HEK293 (cell line): ENCODE measurements around the gene TYROBP.

Experiments
- GFI1B ChIP-seq: fragments of 450-650 bp; formaldehyde crosslinking; IDR thresholded peaks from 2 replicates; pipeline ENCODE4 v1.5.1; 2016; ENCODE audit warnings: missing biosample characterization, missing genetic modification characterization
- GLIS1 ChIP-seq: fragments of 450-650 bp; formaldehyde crosslinking; IDR thresholded peaks from 2 replicates; pipeline ENCODE4 v1.5.1; 2016; ENCODE audit warnings: missing biosample characterization, missing genetic modification characterization
- HIC1 ChIP-seq: fragments of 450-650 bp; formaldehyde crosslinking; IDR thresholded peaks from 2 replicates; pipeline ENCODE4 v1.5.1; 2016; ENCODE audit warnings: missing biosample characterization, missing genetic modification characterization
- KLF8 ChIP-seq: fragments of 450-650 bp; formaldehyde crosslinking; IDR thresholded peaks from 2 replicates; pipeline ENCODE4 v1.5.1; 2016; ENCODE audit warnings: missing biosample characterization, missing genetic modification characterization
- MZF1 ChIP-seq: fragments of 450-650 bp; formaldehyde crosslinking; IDR thresholded peaks from 2 replicates; pipeline ENCODE4 v1.5.1; 2017; ENCODE audit warnings: missing biosample characterization, missing genetic modification characterization, borderline replicate concordance
- PATZ1 ChIP-seq: fragments of 450-650 bp; formaldehyde crosslinking; IDR thresholded peaks from 2 replicates; pipeline ENCODE4 v1.5.1; 2016; ENCODE audit warnings: missing biosample characterization, missing genetic modification characterization
- PRDM1 ChIP-seq: fragments of 450-650 bp; formaldehyde crosslinking; IDR thresholded peaks from 2 replicates; pipeline ENCODE4; 2016; ENCODE audit warnings: missing biosample characterization, missing genetic modification characterization
- PRDM2 ChIP-seq: fragments of 450-650 bp; formaldehyde crosslinking; IDR thresholded peaks from 2 replicates; pipeline ENCODE4 v1.5.1; 2016; ENCODE audit warnings: missing biosample characterization, missing genetic modification characterization, borderline replicate concordance
- SP2 ChIP-seq: fragments of 450-650 bp; formaldehyde crosslinking; IDR thresholded peaks from 2 replicates; pipeline ENCODE4 v1.5.1; 2016; ENCODE audit warnings: missing biosample characterization, missing genetic modification characterization
- ZBTB44 ChIP-seq: fragments of 450-650 bp; IDR thresholded peaks from 2 replicates; pipeline ENCODE4 v1.5.1; 2018; ENCODE audit warnings: missing biosample characterization, mild to moderate bottlenecking, missing genetic modification characterization
- ZFHX2 ChIP-seq: fragments of 450-650 bp; formaldehyde crosslinking; conservative IDR thresholded peaks from 2 replicates; pipeline ENCODE4 v1.5.1; 2016; ENCODE audit warnings: missing biosample characterization, missing genetic modification characterization
- ZNF16 ChIP-seq: fragments of 450-650 bp; formaldehyde crosslinking; IDR thresholded peaks from 2 replicates; pipeline ENCODE4 v1.5.1; 2016; ENCODE audit warnings: low read depth, missing biosample characterization, missing genetic modification characterization
- ZNF202 ChIP-seq: fragments of 450-650 bp; formaldehyde crosslinking; IDR thresholded peaks from 2 replicates; pipeline ENCODE4 v1.5.1; 2016; ENCODE audit warnings: missing biosample characterization, missing genetic modification characterization, borderline replicate concordance
- ZNF302 ChIP-seq: fragments of 450-650 bp; formaldehyde crosslinking; IDR thresholded peaks from 2 replicates; pipeline ENCODE4 v1.5.1; 2016; ENCODE audit warnings: missing biosample characterization, missing genetic modification characterization, low read depth
- ZNF341 ChIP-seq: fragments of 450-650 bp; formaldehyde crosslinking; IDR thresholded peaks from 2 replicates; pipeline ENCODE4; 2016; ENCODE audit warnings: low read depth, missing biosample characterization, missing genetic modification characterization
- ZNF48 ChIP-seq: fragments of 450-650 bp; formaldehyde crosslinking; IDR thresholded peaks from 2 replicates; pipeline ENCODE4 v1.5.1; 2016; ENCODE audit warnings: missing biosample characterization, missing genetic modification characterization
- ZNF488 ChIP-seq: fragments of 450-650 bp; formaldehyde crosslinking; IDR thresholded peaks from 2 replicates; pipeline ENCODE4 v1.5.1; 2016; ENCODE audit warnings: missing biosample characterization, missing genetic modification characterization
- ZNF530 ChIP-seq: fragments of 450-650 bp; formaldehyde crosslinking; IDR thresholded peaks from 2 replicates; pipeline ENCODE4 v1.5.1; 2016; ENCODE audit warnings: low read depth, missing biosample characterization, missing genetic modification characterization
- ZNF560 ChIP-seq: fragments of 450-650 bp; formaldehyde crosslinking; IDR thresholded peaks from 2 replicates; pipeline ENCODE4 v1.5.1; 2017; ENCODE audit warnings: missing biosample characterization, missing genetic modification characterization, borderline replicate concordance
- ZNF585B ChIP-seq: fragments of 450-650 bp; formaldehyde crosslinking; IDR thresholded peaks from 2 replicates; pipeline ENCODE4 v1.5.1; 2016; ENCODE audit warnings: missing biosample characterization, missing genetic modification characterization
- ZNF623 ChIP-seq: fragments of 450-650 bp; formaldehyde crosslinking; IDR thresholded peaks from 2 replicates; pipeline ENCODE4 v1.5.1; 2016; ENCODE audit warnings: missing biosample characterization, missing genetic modification characterization
- ZNF626 ChIP-seq: fragments of 450-650 bp; sonication (Bioruptor Pico); formaldehyde crosslinking; IDR thresholded peaks from 2 replicates; pipeline ENCODE4 v1.5.1; 2018; ENCODE audit warnings: missing biosample characterization, missing genetic modification characterization, inconsistent platforms
- ZNF645 ChIP-seq: fragments of 450-650 bp; formaldehyde crosslinking; IDR thresholded peaks from 2 replicates; pipeline ENCODE4; 2016; ENCODE audit warnings: missing biosample characterization, missing genetic modification characterization
- ZNF704 ChIP-seq: fragments of 450-650 bp; formaldehyde crosslinking; IDR thresholded peaks from 2 replicates; pipeline ENCODE4 v1.5.1; 2016; ENCODE audit warnings: missing biosample characterization, missing genetic modification characterization
- ZNF785 ChIP-seq: fragments of 450-650 bp; formaldehyde crosslinking; IDR thresholded peaks from 2 replicates; pipeline ENCODE4 v1.5.1; 2016; ENCODE audit warnings: missing biosample characterization, missing genetic modification characterization

The TYROBP gene

GRCh38 chr19:35903550-35904179 lies 4.4 kb downstream of the TYROBP start (continued):
- TF ChIP-seq GFI1B (tag by site-specific recombination) (no peak), ZFHX2 (tag by site-specific recombination) (peak; percentile 100), ZNF530 (tag by site-specific recombination) (no peak), ZNF341 (tag by site-specific recombination) (peak; percentile 67), ZNF785 (tag by site-specific recombination) (no peak), PRDM1 (tag by site-specific recombination) (no peak), PRDM2 (tag by site-specific recombination) (no peak), ZNF560 (tag by site-specific recombination) (no peak), HIC1 (tag by site-specific recombination) (peak; percentile 85), ZNF302 (no peak), ZNF585B (tag by site-specific recombination) (no peak), KLF8 (tag by site-specific recombination) (no peak; the same call in none of the 2 replicates), ZNF704 (tag by site-specific recombination) (no peak), ZNF623 (tag by site-specific recombination) (no peak), GLIS1 (tag by site-specific recombination) (peak; percentile 96), ZNF202 (tag by site-specific recombination) (no peak), SP2 (tag by site-specific recombination) (peak; percentile 100), ZNF16 (tag by site-specific recombination) (no peak), ZNF626 (tag by site-specific recombination) (no peak), ZNF645 (tag by site-specific recombination) (no peak), MZF1 (tag by site-specific recombination) (no peak), ZBTB44 (tag by site-specific recombination) (no peak; the same call in 1 of the 2 replicates), ZNF48 (tag by site-specific recombination) (no peak), ZNF488 (no peak), PATZ1 (tag by site-specific recombination) (peak; percentile 98)
